ENCODE measurements around the gene RTCB.

- TF ChIP-seq POLR2A (IDR thresholded peaks at IDR 0.05), result no peak
- TF ChIP-seq, protein P1, sequence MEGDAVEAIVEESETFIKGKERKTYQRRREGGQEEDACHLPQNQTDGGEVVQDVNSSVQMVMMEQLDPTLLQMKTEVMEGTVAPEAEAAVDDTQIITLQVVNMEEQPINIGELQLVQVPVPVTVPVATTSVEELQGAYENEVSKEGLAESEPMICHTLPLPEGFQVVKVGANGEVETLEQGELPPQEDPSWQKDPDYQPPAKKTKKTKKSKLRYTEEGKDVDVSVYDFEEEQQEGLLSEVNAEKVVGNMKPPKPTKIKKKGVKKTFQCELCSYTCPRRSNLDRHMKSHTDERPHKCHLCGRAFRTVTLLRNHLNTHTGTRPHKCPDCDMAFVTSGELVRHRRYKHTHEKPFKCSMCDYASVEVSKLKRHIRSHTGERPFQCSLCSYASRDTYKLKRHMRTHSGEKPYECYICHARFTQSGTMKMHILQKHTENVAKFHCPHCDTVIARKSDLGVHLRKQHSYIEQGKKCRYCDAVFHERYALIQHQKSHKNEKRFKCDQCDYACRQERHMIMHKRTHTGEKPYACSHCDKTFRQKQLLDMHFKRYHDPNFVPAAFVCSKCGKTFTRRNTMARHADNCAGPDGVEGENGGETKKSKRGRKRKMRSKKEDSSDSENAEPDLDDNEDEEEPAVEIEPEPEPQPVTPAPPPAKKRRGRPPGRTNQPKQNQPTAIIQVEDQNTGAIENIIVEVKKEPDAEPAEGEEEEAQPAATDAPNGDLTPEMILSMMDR (IDR thresholded peaks at IDR 0.05), result no peak
Measured at GRCh38 chr22:32411402-32411801, 645 bp downstream of the RTCB start.

Measured in stomach (tissue), 4 donors.